AG09309 (cell line): ENCODE data around the gene C1QTNF1.

Source experiments
- DNase-seq: peaks from one replicate; pipeline ENCODE4 v3.0.0-alpha.2; 2010; ENCODE audit warnings: low read depth
- H3K4me3 ChIP-seq: 2 replicates; pipeline ENCODE4 v1.5.1; 2011; ENCODE audit warnings: mild to moderate bottlenecking, low read depth, low read length, moderate library complexity; ENCODE audit not compliant: control insufficient read depth
- TF ChIP-seq, protein P1 (sequence below): IDR thresholded peaks from 2 replicates; pipeline ENCODE4 v1.5.1; 2011; ENCODE audit warnings: mild to moderate bottlenecking, low read depth, low read length, inconsistent platforms; ENCODE audit not compliant: insufficient read depth, control insufficient read depth; ENCODE audit errors: missing control alignments

The C1QTNF1 gene

GRCh38 chr17:79090443-79091225 lies 66.7 kb downstream of the C1QTNF1 start:
- no peak for DNase-seq
- H3K4me3 ChIP-seq: no peak overlapping the region
- TF ChIP-seq, protein P1, sequence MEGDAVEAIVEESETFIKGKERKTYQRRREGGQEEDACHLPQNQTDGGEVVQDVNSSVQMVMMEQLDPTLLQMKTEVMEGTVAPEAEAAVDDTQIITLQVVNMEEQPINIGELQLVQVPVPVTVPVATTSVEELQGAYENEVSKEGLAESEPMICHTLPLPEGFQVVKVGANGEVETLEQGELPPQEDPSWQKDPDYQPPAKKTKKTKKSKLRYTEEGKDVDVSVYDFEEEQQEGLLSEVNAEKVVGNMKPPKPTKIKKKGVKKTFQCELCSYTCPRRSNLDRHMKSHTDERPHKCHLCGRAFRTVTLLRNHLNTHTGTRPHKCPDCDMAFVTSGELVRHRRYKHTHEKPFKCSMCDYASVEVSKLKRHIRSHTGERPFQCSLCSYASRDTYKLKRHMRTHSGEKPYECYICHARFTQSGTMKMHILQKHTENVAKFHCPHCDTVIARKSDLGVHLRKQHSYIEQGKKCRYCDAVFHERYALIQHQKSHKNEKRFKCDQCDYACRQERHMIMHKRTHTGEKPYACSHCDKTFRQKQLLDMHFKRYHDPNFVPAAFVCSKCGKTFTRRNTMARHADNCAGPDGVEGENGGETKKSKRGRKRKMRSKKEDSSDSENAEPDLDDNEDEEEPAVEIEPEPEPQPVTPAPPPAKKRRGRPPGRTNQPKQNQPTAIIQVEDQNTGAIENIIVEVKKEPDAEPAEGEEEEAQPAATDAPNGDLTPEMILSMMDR: peak; percentile 33

DNA sequence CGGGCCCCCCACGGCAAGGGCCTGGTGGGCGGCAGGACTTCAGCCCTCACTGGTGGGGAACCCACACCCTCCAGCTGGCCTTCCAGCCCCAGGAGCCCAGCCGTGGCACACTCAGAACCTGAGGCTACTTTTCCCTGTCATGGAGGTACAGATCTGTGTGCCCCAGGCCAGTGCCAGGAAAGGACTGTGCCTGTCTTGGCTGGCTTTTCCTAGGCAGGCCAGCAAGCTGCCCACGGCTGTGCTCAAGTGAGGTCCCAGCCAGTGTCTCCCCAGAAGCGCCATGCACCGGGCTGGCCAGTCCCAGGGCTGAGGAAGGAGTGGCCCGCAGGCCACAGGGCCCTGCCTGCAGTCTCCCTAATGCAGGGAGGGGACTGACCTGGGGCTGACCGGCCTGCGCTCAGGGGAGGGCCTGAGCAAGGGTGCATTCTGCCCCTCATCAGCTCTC lies 67.3 kb downstream of the C1QTNF1 start:
- TF ChIP-seq, protein P1: no peak
- no peak overlapping the region for H3K4me3 ChIP-seq

DNA sequence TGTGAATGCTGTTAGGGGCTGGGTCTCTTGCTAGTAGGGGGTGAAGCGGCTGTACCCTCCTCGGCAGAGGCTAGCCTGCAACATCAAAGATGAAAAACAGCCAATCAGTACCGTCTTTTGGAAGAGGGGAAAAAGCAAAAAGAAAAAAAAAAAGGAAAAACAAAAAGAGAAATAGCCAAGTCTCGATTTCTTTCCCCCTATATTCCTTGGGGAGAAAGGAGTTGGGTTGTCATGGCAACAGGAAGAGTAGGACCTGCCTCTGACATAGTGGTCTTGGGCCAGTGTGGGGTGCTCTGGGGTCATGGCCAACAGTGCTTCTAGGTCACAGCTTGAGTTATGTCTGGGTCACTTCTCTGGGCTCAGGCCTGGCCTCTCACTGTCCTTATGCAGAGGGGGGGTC lies 68.6 kb downstream of the C1QTNF1 start:
- no peak overlapping the region for H3K4me3 ChIP-seq
- TF ChIP-seq, protein P1: no peak
- DNase-seq: no peak

More for the DNA sequence above, 67.3 kb downstream of the C1QTNF1 start:
- no peak for DNase-seq

- DNase-seq: no peak
- TF ChIP-seq, protein P1: no peak
- no peak overlapping the region for H3K4me3 ChIP-seq
These were observed 69.3 kb downstream of the C1QTNF1 start for GRCh38 chr17:79093270-79093669.

GRCh38 chr17:79094261-79094660 lies 70.3 kb downstream of the C1QTNF1 start:
- DNase-seq: no peak
- TF ChIP-seq, protein P1: no peak
- no peak overlapping the region for H3K4me3 ChIP-seq

GRCh38 chr17:79095345-79096055 lies 71.5 kb downstream of the C1QTNF1 start:
- DNase-seq: no peak
- TF ChIP-seq, protein P1: no peak
- no peak overlapping the region for H3K4me3 ChIP-seq
